Activated CD4-positive, alpha-beta T cell treated with anti-CD3 and anti-CD28 coated beads for 48 hours (primary cell): ENCODE results near the gene LDLRAD4.
A peak's percentile ranks its signal among the peaks of the same experiment; 100 is the strongest.

Experiments used
- DNase-seq: peaks from one replicate; pipeline ENCODE4 v3.0.0-alpha.2; 2020

LDLRAD4 gene

GRCh38 chr18:13206301-13206700, 12.3 kb upstream of the LDLRAD4 start:
- no peak for DNase-seq

GRCh38 chr18:13207294-13207693, 11.3 kb upstream of the LDLRAD4 start:
- DNase-seq: no peak

GRCh38 chr18:13211534-13211933, 7.0 kb upstream of the LDLRAD4 start:
- DNase-seq: no peak

GRCh38 chr18:13213036-13213795, 5.3 kb upstream of the LDLRAD4 start:
- DNase-seq: no peak

GRCh38 chr18:13214609-13215008, 4.0 kb upstream of the LDLRAD4 start:
- no peak for DNase-seq

GRCh38 chr18:13216092-13216582, 2.4 kb upstream of the LDLRAD4 start:
- peak; percentile 65 for DNase-seq

DNA sequence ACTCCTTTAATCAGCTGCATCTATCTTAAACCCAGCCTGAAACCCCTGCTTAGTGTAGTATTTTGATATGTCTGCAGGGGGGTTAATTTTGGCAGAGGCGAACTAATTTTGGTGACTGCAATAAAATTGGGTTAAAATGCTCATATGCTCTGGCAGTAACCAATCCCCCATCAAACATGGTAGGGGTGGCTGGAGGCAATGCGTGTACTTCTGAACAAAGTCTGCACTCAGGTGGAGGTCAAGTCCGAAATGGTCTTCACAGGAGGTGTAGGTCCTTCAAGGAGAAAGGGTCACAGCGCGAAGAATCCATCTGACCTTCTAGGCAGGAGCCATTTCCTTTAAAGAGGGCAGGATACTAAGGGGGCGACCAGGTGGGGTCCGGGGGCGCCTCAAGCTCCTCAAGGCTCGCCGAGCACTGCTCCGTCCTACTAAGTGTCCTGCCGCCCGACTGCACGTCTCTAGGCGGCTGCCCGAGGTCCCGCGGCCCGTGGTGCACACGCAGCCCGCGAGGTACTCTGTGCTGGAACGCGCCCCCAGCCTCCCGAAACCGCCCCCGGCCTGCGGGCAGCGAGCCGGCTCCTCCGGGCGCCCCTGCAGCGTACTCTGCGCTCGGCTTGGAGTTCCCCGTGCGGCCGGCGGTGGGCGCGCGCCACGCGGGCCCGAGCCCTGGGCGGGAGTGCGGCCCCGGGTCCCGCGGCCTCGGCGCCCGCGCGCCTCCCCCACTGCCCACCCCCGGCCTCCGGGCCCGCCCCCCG, 1.7 kb upstream of the LDLRAD4 start:
- peak; percentile 64 for DNase-seq

DNA sequence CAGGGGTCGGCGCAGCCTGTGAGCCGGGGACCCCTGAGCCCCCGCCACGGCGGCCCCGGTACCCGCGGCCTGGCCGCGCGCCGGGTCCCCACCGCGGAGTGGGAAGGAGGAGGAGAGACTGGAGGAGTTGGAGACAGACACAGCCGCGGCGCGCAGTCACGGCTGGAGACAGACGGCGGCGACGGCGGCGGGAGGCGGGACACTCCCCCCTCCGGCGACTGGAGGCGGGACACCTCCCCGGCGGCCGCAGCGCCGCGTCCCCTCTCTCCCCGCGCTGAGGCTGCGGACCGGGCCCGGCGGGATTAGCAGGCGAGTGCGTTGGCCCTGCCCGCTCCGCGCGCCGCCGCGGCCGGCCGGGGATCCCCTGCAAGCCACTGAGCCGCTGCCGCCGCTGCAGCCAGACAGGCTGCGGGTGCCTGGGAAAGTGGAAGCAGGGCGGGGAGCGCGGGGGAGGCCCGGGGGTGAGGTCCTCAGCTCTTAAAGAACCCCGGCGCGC, 1.0 kb upstream of the LDLRAD4 start:
- DNase-seq: peak; percentile 69

DNA sequence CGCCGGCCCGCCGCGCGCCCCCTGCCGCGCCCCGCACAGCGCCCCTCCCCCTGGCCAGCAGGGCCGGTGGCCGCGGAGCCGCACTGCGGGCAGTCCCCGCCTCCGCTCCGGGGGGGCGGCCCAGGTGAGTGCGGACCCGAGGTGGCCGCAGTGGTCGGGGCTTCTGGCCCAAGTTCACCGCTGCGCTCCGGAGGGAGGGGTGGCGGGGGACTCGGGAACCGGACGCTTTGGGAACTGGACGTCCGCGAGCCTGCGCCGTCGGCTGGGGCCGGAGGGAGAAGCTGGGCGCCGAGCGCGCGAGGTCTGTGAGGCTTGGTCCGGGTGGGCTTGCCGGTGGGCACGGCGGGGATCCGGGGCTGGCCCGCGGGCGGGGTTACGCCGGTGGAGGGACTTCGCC, 591 bp upstream of the LDLRAD4 start:
- DNase-seq: no peak

DNA sequence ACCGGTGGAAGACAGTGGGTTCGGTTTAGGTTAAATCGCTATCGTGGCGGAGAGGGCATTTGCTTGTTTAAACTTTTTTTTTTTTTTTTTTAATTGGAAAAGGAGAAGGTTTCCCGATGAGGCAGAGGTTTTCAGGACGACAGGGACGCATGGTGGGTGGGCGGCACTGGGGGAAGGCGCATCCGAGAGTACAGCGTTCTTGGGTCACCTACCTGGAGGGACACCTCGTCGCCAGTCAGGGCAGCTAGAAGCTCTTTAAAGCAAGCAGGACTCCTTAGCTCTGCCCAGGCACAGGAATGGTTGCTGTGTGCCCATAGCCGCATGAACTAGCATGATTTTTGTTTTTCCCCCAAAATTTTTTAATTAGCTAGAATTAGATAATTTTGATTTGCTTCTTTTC, 437 bp downstream of the LDLRAD4 start:
- DNase-seq: no peak

DNA sequence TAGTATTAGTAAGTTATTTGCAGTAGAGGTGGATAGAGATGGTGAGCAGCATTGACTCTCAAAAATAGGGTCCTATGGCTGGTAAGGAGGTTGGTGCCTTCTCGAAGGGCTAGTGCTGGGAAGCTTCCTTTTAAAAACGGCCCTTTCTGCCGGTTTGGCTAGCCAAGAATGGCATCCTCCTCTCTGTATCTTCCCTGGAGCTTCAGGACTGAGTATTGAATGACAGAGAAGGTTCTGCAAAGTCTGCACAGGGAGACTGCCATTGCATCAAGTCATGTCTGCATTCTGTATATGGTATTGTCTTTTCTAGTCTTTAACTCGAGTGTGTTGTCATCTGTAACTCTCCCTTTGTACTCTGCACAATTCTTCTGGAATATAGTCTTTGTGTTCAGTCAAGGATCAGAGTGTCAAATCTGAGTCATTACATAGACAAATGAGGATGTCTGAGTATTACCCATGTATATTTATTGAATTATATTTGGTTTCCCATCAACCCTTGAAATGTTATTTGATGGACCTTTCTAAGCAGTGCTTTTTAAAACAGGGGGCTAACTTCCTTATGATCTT, 1.1 kb downstream of the LDLRAD4 start:
- no peak for DNase-seq

- no peak for DNase-seq
Observed at GRCh38 chr18:13220361-13220991, 1.9 kb downstream of the LDLRAD4 start.

DNA sequence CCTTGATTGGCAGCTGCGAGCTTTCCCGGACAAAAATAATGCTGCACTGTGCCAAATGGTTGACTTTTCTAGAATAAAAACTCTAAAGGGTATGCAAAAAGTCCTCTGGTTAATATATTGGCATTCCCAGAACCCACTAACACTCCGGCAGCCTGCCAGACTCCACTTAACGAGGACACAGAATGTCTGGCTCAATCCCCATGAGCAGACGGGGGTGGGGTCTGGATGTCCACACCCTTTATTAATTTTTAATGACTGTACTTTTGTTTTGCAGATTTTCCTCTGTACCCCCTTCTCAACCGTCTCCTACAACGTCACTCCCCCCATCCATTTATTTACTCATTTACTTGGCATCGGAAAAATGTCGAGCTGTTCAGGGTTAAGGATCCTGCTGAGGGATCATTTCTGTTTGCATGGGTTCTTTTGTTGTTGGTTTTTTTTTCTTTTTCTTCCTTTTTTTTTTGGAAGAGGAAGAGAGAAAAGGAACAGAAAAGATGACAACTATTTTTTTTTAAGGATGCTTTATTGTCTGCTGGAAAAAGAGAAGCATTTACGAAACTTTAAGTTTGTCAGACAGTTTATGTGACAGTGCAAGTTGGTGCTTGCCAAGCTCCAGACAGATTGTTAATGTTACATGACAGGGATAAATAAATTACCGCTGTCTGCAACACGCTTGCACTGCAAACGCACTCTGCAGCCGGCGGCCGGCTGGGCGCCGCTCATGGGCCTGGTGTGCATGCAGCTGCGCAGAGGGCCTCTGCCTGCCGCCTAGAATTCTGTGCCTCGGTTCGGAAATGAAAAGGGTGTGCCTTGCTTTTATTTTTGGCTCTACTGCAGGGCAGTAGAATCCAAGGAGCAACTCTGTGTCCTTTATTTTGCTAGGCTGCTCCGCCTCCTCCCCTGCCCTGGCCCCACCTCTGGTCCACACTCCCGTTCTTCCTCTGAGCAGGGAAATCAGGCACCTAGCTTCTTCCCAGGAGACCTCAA, 3.6 kb downstream of the LDLRAD4 start:
- DNase-seq: no peak

GRCh38 chr18:13222856-13223281, 4.3 kb downstream of the LDLRAD4 start:
- no peak for DNase-seq

GRCh38 chr18:13223311-13224143, 5.0 kb downstream of the LDLRAD4 start:
- no peak for DNase-seq

DNA sequence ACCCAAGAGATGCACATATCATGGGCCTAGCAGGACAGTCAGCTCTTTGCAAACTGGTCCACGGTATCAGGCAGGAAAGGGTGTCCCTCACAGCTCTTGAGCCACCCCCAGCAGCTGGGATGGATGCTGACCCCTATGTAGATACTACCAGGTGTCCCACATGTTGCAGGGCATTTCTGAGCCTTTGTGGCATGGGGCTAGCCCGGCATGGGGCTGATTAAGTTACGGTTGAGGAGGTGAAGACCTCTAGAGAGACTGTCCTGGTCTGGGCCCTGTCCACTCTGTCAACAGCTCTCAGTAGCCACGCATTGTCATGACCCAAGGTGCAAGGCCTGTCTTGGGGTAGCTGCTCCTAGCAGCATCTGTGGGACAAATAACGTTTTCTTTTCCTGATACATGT, 6.7 kb downstream of the LDLRAD4 start:
- no peak for DNase-seq

- DNase-seq: no peak
Observed at GRCh38 chr18:13226533-13227144, 8.1 kb downstream of the LDLRAD4 start.

- no peak for DNase-seq
Observed at GRCh38 chr18:13227910-13228309, 9.3 kb downstream of the LDLRAD4 start.

GRCh38 chr18:13229001-13229671, 10.6 kb downstream of the LDLRAD4 start:
- DNase-seq: no peak

- no peak for DNase-seq
Observed at GRCh38 chr18:13231151-13231550, 12.6 kb downstream of the LDLRAD4 start.
